GM21576 (cell line): Measurements from ENCODE around the gene ENTHD1.
"Not testable (repeated sequence)": the region's sequence is repeated elsewhere in the genome, so short reads cannot be mapped to it uniquely, and the experiment has no call there.

Experiments used
- ATAC-seq: cut with Tn5 transposase; IDR thresholded peaks from one replicate; pipeline ENCODE4 v1.9.1; 2021; ENCODE audit warnings: mild to moderate bottlenecking, moderate library complexity; ENCODE audit not compliant: unreplicated experiment

ENTHD1 gene

DNA sequence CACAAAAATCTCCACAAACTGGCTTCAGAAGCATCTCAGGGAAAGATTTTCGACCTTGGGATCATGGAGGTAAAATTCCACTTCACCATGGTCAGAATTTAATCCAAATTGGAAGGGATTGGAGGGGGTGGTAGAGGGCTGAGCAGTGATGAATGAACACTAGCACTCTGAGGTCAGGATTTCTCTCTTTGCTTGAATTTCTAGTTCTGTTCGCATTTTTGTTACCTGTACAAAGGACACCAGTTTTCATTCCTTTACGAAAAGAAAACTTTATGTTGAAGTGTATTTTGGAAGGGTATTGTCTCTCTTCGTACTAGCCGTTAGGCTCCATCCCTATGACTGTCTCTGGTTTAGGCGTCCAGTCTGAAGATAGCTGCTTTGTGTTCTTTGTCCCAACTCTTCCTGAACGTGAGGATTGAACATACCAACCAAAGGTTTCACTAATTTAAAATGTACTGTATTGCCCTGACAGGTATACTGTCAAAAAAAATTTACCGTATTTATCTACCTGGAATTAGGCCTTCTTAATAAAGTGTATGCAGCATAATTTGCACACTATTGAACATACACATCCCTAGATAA, 8.1 kb upstream of the ENTHD1 start:
- ATAC-seq, result no peak

DNA sequence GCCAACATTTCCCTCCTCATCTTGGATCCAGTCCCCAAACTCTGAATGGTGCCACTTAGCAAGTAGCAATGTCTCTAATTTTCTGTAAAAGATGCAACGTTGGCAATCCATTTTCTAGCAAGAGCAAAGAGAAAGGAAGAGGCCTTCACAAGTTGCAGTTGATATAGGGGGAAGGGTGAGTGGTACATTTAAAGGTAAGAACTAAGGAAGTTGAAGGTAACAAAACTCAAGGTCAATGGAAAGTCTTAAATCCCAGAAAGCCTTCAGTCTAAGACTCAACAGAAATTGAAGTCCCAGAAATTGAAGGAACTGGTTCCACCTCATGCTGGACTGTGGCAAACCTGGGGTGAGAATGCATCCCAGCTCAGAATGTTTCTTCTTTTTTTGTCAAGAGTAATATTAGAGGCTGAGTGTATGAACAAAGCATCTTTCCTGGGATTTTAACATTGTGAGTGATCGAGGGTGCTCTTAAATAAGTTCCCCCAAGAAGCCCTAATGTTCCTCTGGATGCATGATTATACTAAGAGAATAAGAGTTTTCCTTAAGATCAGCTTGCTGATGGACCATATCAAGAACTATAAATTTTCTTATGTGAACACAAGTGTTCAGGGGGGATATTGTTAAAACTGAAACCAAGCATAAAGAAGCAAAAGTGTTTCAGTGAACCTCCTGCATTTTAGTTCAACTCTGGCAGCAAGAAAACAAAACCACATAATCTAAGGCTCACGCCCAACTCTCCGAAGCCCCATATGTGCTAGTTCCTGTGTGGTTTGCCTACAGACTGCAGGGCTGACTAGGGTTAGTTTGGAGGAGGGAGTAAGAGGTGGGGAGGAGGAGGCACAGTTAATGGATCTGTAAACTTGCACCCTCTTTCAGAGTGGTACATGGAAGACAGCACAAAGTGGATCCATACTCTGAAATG, 7.0 kb upstream of the ENTHD1 start, which contains the start of gene GRAP2:
TSS of gene GRAP2 (plus strand) at position 779 of the 922 bp plus-strand sequence. CDS start 46,023 bp downstream, outside the sequence.
- peak; percentile 65 for ATAC-seq

DNA sequence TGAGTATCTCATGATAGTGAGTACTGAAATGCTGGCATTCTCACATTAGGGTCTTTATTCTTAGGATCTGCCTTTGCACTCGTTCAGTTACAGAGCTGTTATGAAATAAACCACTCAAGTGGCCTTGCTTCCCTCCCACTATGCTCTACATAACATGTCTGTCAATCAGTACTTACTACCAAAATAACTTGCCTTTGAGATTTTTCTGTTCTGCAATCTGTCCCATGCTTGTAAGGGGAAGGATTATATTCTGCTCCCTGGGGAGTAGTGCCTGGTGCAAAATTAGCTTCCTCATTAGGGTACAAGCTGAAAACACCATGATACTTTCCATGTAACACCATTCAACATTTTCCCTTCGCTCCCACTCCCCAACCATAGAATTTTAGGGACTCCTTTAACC, 5.4 kb upstream of the ENTHD1 start:
- peak; percentile 44 for ATAC-seq

GRCh38 chr22:39897841-39898240, 4.3 kb upstream of the ENTHD1 start:
- ATAC-seq, result no peak

DNA sequence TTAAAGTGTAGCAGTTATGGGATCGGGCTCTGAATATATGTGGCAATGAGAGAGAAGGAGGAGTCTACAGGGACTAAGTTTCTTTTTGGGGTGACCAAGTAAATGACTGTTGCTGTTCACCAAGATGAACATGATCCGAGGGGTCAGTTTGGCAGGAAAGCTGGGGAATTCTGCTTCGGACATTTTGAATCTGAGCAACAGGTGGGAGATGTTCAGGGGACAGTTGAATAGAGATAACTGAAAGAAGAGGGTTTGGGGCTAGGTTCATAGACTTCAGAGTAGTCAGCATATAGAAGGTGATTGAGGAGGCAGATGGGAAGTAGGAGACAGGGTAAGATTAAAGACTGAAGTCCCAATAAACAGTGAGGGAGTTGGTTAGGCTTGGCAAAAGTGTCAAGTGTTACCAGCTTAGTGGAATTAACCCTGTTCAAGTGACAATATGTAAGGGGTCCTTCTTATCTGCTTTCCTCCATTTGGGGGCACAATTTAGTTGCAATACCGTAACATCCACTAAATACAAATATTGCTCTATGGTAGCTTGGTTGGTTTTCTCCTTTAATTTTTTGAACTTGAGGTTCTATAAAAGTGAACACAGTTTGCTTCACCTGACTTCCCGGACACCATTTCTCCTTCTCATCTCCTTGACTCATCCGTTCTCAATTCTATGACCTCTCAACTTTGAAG, 2.9 kb upstream of the ENTHD1 start:
- ATAC-seq, result no peak

DNA sequence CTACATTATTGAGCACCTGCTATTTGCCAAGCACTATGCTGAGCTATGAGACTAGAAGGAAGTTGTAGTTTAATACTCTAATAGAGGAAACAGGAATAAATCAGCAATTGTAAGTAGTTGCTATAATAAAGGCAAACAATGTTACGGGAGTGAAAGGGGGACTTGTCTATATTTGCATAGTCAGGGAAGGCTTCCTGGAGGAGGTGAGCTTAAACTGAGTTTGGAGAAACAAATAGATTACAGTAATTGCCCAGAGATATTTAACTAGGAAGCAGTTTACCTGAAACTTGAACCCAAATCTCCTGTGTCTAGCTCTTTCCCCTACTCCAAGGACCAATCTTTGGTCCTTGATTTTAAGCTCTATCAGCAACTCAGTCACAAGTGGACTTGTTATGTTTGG, 2.1 kb upstream of the ENTHD1 start:
- ATAC-seq, result no peak

GRCh38 chr22:39894554-39895092, 1.1 kb upstream of the ENTHD1 start:
- ATAC-seq, result no peak

DNA sequence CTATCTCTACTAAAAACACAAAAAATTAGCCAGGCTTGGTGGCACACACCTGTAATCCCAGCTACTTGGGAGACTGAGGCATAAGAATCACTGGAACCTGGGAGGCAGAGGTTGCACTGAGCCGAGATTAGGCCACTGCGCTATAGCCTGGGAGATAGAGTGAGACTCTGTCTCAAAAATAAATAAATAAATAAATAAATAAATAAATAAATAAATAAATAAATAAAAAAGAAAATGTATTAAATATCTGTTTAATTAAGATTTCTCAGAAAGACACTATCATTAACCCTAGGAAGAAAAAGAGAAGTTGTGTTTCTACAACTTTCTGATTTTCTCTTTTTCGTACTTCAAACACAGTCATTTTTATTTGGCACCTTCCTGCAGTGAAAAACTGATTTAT, 3.6 kb downstream of the ENTHD1 start:
- ATAC-seq, result not testable (repeated sequence)

DNA sequence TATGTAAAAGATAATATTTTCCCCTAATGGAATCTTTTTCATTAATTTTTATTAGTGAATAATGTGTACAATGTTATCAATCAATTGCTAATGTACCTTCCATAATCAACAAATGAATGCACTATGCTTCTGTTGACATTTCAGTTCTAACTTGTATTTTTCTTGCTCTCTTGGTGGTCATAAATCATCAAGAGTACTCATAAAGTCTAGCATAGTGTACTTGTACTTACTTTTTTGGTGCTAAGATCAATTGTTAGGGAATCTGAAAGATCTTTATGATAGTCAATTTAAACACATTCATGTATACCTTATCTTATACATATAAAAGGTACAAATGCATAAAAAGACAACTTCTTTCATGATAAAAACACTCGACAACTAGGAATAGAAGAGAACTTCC, 10.5 kb downstream of the ENTHD1 start:
- ATAC-seq, result no peak

- ATAC-seq, result no peak
Observed at GRCh38 chr22:39880722-39881121, 12.8 kb downstream of the ENTHD1 start.

- ATAC-seq, result no peak
Observed at GRCh38 chr22:39877079-39877845, 16.3 kb downstream of the ENTHD1 start.

DNA sequence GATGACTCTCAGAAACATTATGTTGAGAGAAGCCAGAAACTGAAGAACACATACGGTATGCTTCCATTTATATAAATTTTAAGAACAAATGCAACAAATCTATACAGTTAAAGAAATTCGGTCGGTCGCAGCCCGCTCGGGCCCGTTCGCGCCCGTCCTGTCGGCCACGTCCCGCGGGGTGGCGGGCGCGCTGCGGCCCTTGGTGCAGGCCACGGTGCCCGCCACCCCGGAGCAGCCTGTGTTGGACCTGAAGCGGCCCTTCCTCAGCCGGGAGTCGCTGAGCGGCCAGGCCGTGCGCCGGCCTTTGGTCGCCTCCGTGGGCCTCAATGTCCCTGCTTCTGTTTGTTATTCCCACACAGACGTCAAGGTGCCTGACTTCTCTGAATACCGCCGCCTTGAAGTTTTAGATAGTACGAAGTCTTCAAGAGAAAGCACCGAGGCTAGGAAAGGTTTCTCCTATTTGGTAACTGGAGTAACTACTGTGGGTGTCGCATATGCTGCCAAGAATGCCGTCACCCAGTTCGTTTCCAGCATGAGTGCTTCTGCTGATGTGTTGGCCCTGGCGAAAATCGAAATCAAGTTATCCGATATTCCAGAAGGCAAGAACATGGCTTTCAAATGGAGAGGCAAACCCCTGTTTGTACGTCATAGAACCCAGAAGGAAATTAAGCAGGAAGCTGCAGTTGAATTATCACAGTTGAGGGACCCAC, 18.2 kb downstream of the ENTHD1 start:
- not testable (repeated sequence) for ATAC-seq

- ATAC-seq, result no peak
Observed at GRCh38 chr22:39873965-39874364, 19.6 kb downstream of the ENTHD1 start.

DNA sequence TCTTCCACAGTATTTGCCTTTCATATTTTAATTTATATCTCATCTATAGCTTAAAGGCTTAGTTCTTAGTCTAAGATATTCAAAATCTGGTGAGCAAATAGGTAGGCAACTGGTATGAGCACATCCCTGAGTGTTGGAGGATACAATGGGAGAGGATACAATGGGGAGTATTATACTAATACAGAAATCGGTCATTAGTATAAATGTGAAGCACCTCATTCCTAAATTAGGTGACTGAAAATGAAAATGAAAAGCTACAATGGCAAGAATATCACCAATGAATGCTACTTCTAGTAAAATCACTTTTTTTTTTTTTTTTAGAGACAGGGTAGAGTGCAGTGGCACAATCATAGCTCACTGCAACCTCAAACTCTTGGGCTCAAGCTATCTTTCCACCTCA, 21.0 kb downstream of the ENTHD1 start:
- ATAC-seq, result no peak

DNA sequence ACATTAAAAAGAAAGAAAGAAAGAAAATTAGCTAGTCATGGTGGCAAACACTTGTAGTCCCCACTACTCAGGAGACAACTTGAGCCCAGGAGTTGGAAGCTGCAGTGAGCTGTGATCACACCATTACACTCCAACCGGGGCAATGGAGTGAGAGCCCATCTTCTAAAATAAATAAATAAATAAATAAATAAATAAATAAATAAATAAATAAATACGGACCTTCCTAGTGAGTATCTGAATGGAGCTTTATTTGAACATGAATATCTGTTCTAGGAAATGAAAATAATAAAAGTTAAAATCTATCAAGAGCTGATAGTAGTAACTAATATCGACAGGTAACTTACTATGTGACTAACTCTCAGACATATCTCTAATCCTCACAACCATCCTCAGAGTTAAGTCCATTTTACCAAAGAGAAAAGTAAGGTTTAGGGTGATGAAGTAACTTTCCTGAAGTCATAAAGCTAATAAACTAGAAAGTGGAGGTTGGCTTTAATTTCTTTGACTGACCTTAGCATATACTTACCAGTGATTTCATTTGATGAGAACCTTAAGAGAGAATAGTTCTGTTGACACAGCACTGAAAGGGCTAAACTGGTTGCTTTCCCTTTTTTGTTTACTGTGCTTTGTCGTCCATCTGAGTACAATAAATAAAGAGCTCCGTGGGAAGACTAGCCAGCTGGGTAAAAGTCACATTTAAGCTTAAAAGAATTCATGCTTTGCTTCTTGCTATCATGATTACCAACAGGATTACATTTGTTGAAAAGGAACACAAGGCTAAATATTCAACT, 22.4 kb downstream of the ENTHD1 start:
- no peak for ATAC-seq

DNA sequence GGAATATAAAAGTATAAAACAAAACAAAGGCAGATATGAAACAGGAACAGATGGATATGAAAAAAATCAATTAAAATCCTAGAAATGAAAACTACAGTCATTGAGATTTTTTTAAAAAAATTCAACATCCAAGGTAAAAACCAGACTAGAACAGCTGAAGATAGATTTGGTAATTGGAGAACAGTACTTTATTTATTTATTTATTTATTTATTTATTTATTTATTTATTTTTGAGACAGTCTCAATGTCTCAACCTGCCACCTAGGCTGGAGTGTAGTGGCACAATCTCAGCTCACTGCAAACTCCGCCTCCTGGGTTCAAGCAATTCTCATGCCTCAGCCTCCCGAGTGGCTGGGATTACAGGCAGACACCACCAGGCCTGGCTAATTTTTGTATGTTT, 23.8 kb downstream of the ENTHD1 start:
- ATAC-seq, result not testable (repeated sequence)

DNA sequence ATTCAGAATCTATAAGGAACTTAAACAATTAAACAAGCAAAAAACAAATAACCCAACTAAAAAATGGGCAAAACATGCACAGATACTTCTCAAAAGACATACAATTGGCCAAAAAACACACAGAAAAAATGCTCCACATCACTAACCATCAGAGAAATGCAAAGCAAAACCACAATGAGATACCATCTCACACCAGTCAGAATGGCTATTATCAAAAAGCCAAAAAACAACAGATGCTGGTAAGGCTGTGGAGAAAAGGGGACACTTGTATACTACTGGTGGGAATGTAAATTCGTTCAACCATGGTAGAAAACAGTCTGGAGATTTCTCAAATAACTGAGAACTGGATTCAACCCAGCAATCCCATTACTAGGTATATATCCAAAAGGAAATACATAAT, 24.8 kb downstream of the ENTHD1 start:
- no peak for ATAC-seq

DNA sequence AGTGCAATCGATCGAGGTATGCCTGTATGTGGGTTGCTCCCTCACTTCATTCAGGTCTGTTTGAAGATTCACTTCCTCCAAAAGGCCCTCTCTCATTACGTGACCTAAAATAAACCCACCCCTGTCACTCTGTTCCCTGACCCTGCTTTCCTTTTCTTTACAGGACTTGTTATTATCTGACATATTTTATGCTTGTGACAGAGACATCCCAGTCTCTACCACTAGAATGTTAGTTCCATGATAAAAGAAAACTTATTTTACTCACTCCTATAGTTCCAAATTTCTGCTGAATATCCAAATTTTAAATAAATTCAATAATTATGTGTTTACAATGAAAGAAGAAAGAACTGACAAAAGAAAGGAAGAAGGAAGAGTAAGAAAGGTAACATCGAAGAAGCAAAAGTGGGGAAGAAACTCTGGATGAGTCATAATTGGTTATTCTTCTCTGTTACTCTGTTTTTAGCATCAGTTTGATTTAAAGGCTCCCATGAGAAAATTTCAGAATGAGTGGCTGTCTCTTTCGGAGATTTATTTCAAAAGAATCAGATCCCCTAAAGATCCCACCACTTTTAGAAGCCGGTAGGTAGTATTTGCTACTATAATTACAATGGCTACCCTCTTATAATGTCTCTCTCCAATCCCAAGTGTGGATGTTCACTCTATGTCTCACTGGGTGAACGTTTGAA, 33.5 kb downstream of the ENTHD1 start:
- ATAC-seq, result no peak

- ATAC-seq, result no peak
Observed at GRCh38 chr22:39856588-39856987, 37.0 kb downstream of the ENTHD1 start.
